ENCODE measurements around the gene CELSR2. TPM values are rescaled to one million over a fixed set of nuclear protein-coding genes. Genes with fewer than 3 reads are reported as not detected.

Gene CELSR2
- total RNA-seq, 1 experiment from 2014 or later, result 17.1 TPM

DNA sequence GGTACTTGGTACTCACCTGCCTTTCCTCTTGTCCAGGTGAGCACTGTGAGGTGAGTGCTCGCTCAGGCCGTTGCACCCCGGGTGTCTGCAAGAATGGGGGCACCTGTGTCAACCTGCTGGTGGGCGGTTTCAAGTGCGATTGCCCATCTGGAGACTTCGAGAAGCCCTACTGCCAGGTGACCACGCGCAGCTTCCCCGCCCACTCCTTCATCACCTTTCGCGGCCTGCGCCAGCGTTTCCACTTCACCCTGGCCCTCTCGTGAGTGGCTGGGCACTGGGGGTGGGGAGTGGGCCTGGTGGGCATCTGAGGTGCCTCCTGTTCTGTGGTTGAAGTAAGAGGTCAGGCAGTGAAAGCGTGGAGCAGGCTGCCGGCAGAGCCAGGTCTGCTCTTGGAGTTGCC is 11.7 kb downstream of the CELSR2 start (continued):
- TF ChIP-seq REST (IDR thresholded peaks at IDR 0.05; ENCODE audit: low read depth) (no peak), ZNF274 (IDR thresholded peaks at IDR 0.05; ENCODE audit: low read depth, low read length) (no peak), RAD21 (IDR thresholded peaks at IDR 0.05; ENCODE audit: low read depth) (no peak), EGR1 (IDR thresholded peaks at IDR 0.05; ENCODE audit: low read depth) (no peak), SP1 (IDR thresholded peaks at IDR 0.05; ENCODE audit: low read depth) (no peak), ATF3 (IDR thresholded peaks at IDR 0.05) (no peak), YY1 (IDR thresholded peaks at IDR 0.05; ENCODE audit: extremely low read depth, insufficient replicate concordance, low read depth, low read length) (no peak)

GRCh38 chr1:109261578-109261977 is 12.2 kb downstream of the CELSR2 start:
- no peaks in the 10 kb centered on the region for H3K27me3 ChIP-seq (ENCODE audit: insufficient read depth, low read length)
- ChIA-PET CTCF (interaction anchor here (1.1 kb wide), 1 partner anchor 18 kb away, joined by 3 read pairs; no protein-coding TSS in a partner anchor), POLR2A (no interaction called here), RAD21 (ENCODE audit: low non-redundant PET in 1 of 2, low total read pairs in 2 of 2, uncharacterized antibody in 2 of 2, unreplicated experiment in 2 of 2) (no interaction called here)
- no peak for TF ChIP-seq JUND (IDR thresholded peaks at IDR 0.05)
- H3K27ac ChIP-seq (ENCODE audit: low read depth, low read length), result no peak overlapping the region
- H3K36me3 ChIP-seq (ENCODE audit: control insufficient read depth in 1 of 2, insufficient read depth in 2 of 2, low read length in 2 of 2), result peaks cover 0 to 4% of the 10 kb centered on the region in 2 experiments; a peak in 1 of 4 replicates
- no peak overlapping the region for H3K9ac ChIP-seq (ENCODE audit: low read length)
- no peak for ATAC-seq
- no peaks in the 10 kb centered on the region for H3K79me2 ChIP-seq (ENCODE audit: insufficient read depth, low read length)
- BruUV-seq (replicated peaks), result no TSS peak
- DNase-seq (ENCODE audit: low read depth, low spot score), result no peak
- H3K9me2 ChIP-seq (ENCODE audit: insufficient read depth), result no peaks in the 10 kb centered on the region
- no peaks in the 10 kb centered on the region for H3K9me3 ChIP-seq (ENCODE audit: control insufficient read depth in 1 of 2, insufficient read depth in 1 of 2, low read depth in 1 of 2, low read length in 2 of 2)
- H3K4me2 ChIP-seq (ENCODE audit: low read length), result no peak overlapping the region
- H3K4me1 ChIP-seq (ENCODE audit: control insufficient read depth in 1 of 2, insufficient read depth in 2 of 2, low read length in 2 of 2), result peaks cover 0 to 9% of the 10 kb centered on the region in 2 experiments; a peak in 2 of 4 replicates
- intact Hi-C loops (cut with micrococcal nuclease), result no loop called here
- no peak overlapping the region for H2AFZ ChIP-seq (ENCODE audit: low read depth, low read length, poor library complexity, severe bottlenecking)
- H4K20me1 ChIP-seq (ENCODE audit: insufficient read depth), result no peaks in the 10 kb centered on the region
- H3K4me3 ChIP-seq (replicated peaks in 1 of 2; ENCODE audit: low read depth in 1 of 2, low read length in 2 of 2), result no peak overlapping the region
